Heart left ventricle (tissue), 16 donors: ENCODE measurements around the gene INSYN1. TPM values are rescaled to one million over a fixed set of nuclear protein-coding genes. Genes with fewer than 3 reads are reported as not detected.

Source experiments
- ATAC-seq, 4 donors: fragments of 200-7000 bp; cut with Tn5 transposase; one replicate each; pipeline ENCODE4 v1.9.1; 2020 to 2022; ENCODE audit warnings: moderate library complexity in 4 of 4, mild to moderate bottlenecking in 3 of 4, moderate number of reproducible peaks in 1 of 4
- DNase-seq, 5 donors: peaks; one replicate each; pipeline ENCODE4 v3.0.0-alpha.2; 2020
- H3K27ac ChIP-seq, 12 donors: fragments of 200-600 bp; sonication (generic) in 4 of 12; one replicate each; pipeline versions ENCODE4 v1.5.0 to v1.8.0; 2016 to 2022; ENCODE audit warnings: mild to moderate bottlenecking in 2 of 12
- H3K27me3 ChIP-seq, 9 donors: fragments of 200-600 bp; sonication (generic) in 2 of 9; one replicate each; pipeline versions ENCODE4 v1.5.1 to v1.8.0; 2016 to 2022; ENCODE audit warnings: mild to moderate bottlenecking in 3 of 9
- H3K36me3 ChIP-seq, 9 donors: fragments of 200-600 bp; sonication (generic) in 2 of 9; one replicate each; pipeline versions ENCODE4 v1.5.0 to v1.8.0; 2018 to 2022; ENCODE audit warnings: mild to moderate bottlenecking in 2 of 9
- H3K4me1 ChIP-seq, 12 donors: fragments of 200-600 bp; sonication (generic) in 4 of 12; one replicate each; pipeline versions ENCODE4 v1.5.0 to v1.8.0; 2016 to 2022; ENCODE audit warnings: mild to moderate bottlenecking in 3 of 12
- H3K4me3 ChIP-seq, 12 donors: fragments of 200-600 bp; sonication (generic) in 4 of 12; one replicate each; pipeline versions ENCODE4 v1.5.0 to v1.8.0; 2017 to 2022; ENCODE audit warnings: mild to moderate bottlenecking in 9 of 12, moderate library complexity in 4 of 12
- H3K9me3 ChIP-seq, 12 donors: fragments of 200-600 bp; sonication (generic) in 4 of 12; one replicate each; pipeline versions ENCODE4 v1.5.0 to v1.8.0; 2016 to 2022; ENCODE audit warnings: mild to moderate bottlenecking in 1 of 12
- CTCF ChIP-seq, 12 donors: fragments of 200-600 bp; sonication (generic) in 4 of 12; IDR thresholded peaks; one replicate each; pipeline versions ENCODE4 v1.5.0 to v1.8.0; 2018 to 2022; ENCODE audit warnings: antibody characterized with exemption in 12 of 12, mild to moderate bottlenecking in 5 of 12
- POLR2A ChIP-seq, 2 donors: fragments of 450-650 bp; IDR thresholded peaks; one replicate each; pipeline ENCODE4 v1.6.1; 2017; ENCODE audit warnings: antibody characterized with exemption in 2 of 2, mild to moderate bottlenecking in 2 of 2, moderate library complexity in 2 of 2
- WGBS, 4 donors: extraction: QIAGEN DNeasy Blood & Tissue Kit in 2 of 4; methylation state at CpG; one replicate each; pipeline versions ENCODE4 v1.1.5 to v1.1.7; 2013 to 2018; 5-methylcytosine and 5-hydroxymethylcytosine counted together
- intact Hi-C, 10 donors: fragments of 100-400 bp; cut with DNase I; formaldehyde crosslinking; loops; one replicate each; pipeline versions ENCODE4 v1.11.1 to v1.14.2; 2022
- polyA plus RNA-seq, 2 donors: library from polyadenylated mRNA; stranded (reverse); fragments of 200-250 nt; gene quantifications; one replicate each; pipeline ENCODE4 v1.2.3, GENCODE V29; 2013
- total RNA-seq, 9 donors: library from RNA; depleted of rRNA in 2 of 9; stranded (reverse); fragments of >200 nt in 2 of 9; fragmentation: NEBNext Ultra II Directional in 3 of 9; extraction: Animal tissue kit (Norgen Biotek cat#: 25700) in 3 of 9; gene quantifications; one replicate each; pipeline versions ENCODE4 v1.1.0 to v1.2.4, GENCODE V29; 2016 to 2023
- donor health status: ischemic (EF 13 %, LVEDD 7.1; RV severe dilation, severe dysfunction).
- donor health status: healthy with polysubstance abuse.
- donor health status: DM: no; HTN: yes; CAD: no.
- donor health status: DM: no; HTN: no; CAD: no.
- donor health status: ischemic (EF 25% LVEDD 6.9; RV normal size, moderate dysfunction).
- donor health status: ischemic (EF 25% LVEDD 5.7; RV mildly dilated, moderate dysfunction).
- donor health status: healthy.
- donor health status: DM: yes; HTN: yes; CAD: no.
- donor health status: ischemic (EF 35%, LVEDD 5.7; RV mildly dilated, moderate dysfunction).
- donor health status: nonischemic (EF 11% LVEDD 7.7; RV severe dilation, severe dysfunction).
- donor health status: DM: yes; HTN: yes; CAD: no.
- donor health status: PGD.
- donor health status: ischemic (EF 29% LVEDD 5.4; RV normal size, mild dysfunction).
- donor health status: nonischemic (EF 23%, LVEDD 6.1; RV moderate dilation, normal function).

Gene INSYN1
- total and polyA plus RNA-seq, 11 donors = 51.5 to 182 (median 107) TPM

- H3K27ac ChIP-seq = peak overlapping the region in 5 of 12 donors; percentile 14 to 63 (median 48)
- peaks cover 0 to 20% (median 13%) of the 10 kb centered on the region in 9 donors for H3K36me3 ChIP-seq
- DNase-seq = peak in 1 of 5 donors; percentile 20
- H3K27me3 ChIP-seq = no peaks in the 10 kb centered on the region
- no peak for ATAC-seq
- peaks cover 0 to 22% (median 0%) of the 10 kb centered on the region in 12 donors for H3K4me1 ChIP-seq
- no peak for TF ChIP-seq POLR2A (IDR thresholded peaks at IDR 0.05)
- TF ChIP-seq CTCF (IDR thresholded peaks at IDR 0.05) = no peak
- no peaks in the 10 kb centered on the region for H3K9me3 ChIP-seq
- no peak overlapping the region for H3K4me3 ChIP-seq
- 72 to 76% (median 74%) methylated on average over 3 of the region's 3 CpGs for WGBS, 4 donors
- intact Hi-C loops = loop anchor here in 6 of 10 donors (5.0 to 10.0 kb wide), 3 partner anchors 78 to 190 kb away; no protein-coding TSS in a partner anchor
Observed at GRCh38 chr15:73717206-73717605, 35.9 kb downstream of the INSYN1 start.

DNA sequence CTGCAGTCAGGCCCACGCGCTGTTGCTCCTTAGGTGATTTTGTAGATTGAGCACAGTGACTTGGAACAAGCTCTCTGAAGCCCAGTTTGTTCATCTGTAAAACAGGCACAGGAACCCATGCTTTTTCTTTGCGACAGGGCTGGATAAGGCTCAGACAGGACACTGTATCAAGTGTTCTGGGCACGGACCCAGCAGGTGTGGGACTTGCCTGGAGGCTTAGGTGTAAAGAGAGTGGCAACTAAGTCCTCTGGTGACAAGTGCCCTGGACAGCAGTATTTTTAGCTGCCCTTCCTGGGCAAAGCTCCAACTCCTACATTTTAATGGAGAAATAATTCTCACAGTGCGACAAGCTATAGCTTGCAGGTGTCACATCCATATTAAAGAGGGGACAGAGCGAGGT is 36.7 kb downstream of the INSYN1 start:
- Histone ChIP-seq H3K36me3 (peaks cover 0 to 24% (median 14%) of the 10 kb centered on the region in 9 donors), H3K4me1 (peaks cover 0 to 22% (median 0%) of the 10 kb centered on the region in 12 donors), H3K9me3 (no peaks in the 10 kb centered on the region), H3K27ac (peak overlapping the region in 7 of 12 donors; percentile 35 to 63 (median 48)), H3K4me3 (no peak overlapping the region), H3K27me3 (no peaks in the 10 kb centered on the region)
- TF ChIP-seq CTCF (IDR thresholded peaks at IDR 0.05) (no peak), POLR2A (IDR thresholded peaks at IDR 0.05) (no peak)
- WGBS, 4 donors = 50 to 65% (median 54%) methylated on average over 5 to 6 of the region's 6 CpGs
- intact Hi-C loops = loop anchor here in 6 of 10 donors (5.0 to 10.0 kb wide), 3 partner anchors 78 to 191 kb away; no protein-coding TSS in a partner anchor
- ATAC-seq (peak; percentile 76 to 85 (median 82)), DNase-seq (peak; percentile 67 to 94 (median 81))

DNA sequence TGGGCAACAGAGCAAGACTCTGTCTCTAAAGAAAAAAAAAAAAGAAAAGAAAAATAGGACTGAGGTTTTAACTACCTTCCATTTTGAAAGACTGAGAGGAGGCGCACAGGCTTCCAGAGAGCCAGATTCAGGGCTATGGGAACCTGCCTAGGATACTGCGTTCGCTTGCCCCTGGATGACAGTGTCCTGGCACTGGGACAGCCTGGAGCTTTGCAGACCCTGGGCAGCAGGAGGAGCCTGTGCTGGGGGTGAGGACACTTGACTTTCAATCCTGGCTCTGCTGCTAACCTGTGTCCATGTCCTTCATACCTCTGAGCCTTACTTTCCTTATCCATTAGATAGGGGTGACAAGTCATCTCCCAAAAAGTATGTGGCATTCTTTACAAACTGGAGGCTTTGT is 37.7 kb downstream of the INSYN1 start:
- intact Hi-C loops = loop anchor here in 6 of 10 donors (5.0 to 10.0 kb wide), 3 partner anchors 79 to 192 kb away; no protein-coding TSS in a partner anchor
- peak in 2 of 5 donors; percentile 70 to 76 for DNase-seq
- TF ChIP-seq POLR2A (IDR thresholded peaks at IDR 0.05) (no peak), CTCF (IDR thresholded peaks at IDR 0.05) (no peak)
- Histone ChIP-seq H3K9me3 (no peaks in the 10 kb centered on the region), H3K4me3 (no peak overlapping the region), H3K27ac (peak overlapping the region in 5 of 12 donors; percentile 40 to 63 (median 57)), H3K4me1 (peaks cover 0 to 22% (median 0%) of the 10 kb centered on the region in 12 donors), H3K27me3 (no peaks in the 10 kb centered on the region), H3K36me3 (peaks cover 0 to 34% (median 14%) of the 10 kb centered on the region in 9 donors)
- peak; percentile 40 to 73 (median 50) for ATAC-seq
- 49 to 70% (median 60%) methylated on average over 3 of the region's 3 CpGs for WGBS, 4 donors

GRCh38 chr15:73714695-73715301 is 38.4 kb downstream of the INSYN1 start:
- peaks cover 0 to 18% (median 0%) of the 10 kb centered on the region in 12 donors for H3K4me1 ChIP-seq
- intact Hi-C loops = loop anchor here in 6 of 10 donors (5.0 to 10.0 kb wide), 3 partner anchors 80 to 193 kb away; no protein-coding TSS in a partner anchor
- H3K36me3 ChIP-seq = peaks cover 0 to 40% (median 17%) of the 10 kb centered on the region in 9 donors
- no peak for ATAC-seq
- peak overlapping the region in 3 of 12 donors; percentile 40 to 63 (median 60) for H3K27ac ChIP-seq
- H3K9me3 ChIP-seq = no peaks in the 10 kb centered on the region
- no peak overlapping the region for H3K4me3 ChIP-seq
- no peaks in the 10 kb centered on the region for H3K27me3 ChIP-seq
- TF ChIP-seq CTCF (IDR thresholded peaks at IDR 0.05) (no peak), POLR2A (IDR thresholded peaks at IDR 0.05) (no peak)
- peak in 1 of 5 donors; percentile 7 for DNase-seq
- 96 to 98% (median 97%) methylated on average over 5 of the region's 5 CpGs for WGBS, 4 donors
